Psoas muscle (tissue), 8 donors: ENCODE data around the gene CORIN. TPM values are rescaled to one million over a fixed set of nuclear protein-coding genes. Genes with fewer than 3 reads are reported as not detected.

ENCODE experiments used
- ATAC-seq, 4 donors: fragments of 200-7000 bp; cut with Tn5 transposase; one replicate each; pipeline ENCODE4 v1.9.1; 2020; ENCODE audit warnings: moderate library complexity in 3 of 4, mild to moderate bottlenecking in 2 of 4
- DNase-seq, 2 donors: peaks; one replicate each; pipeline ENCODE4 v3.0.0-alpha.2; 2020
- H3K27ac ChIP-seq: fragments of 200-600 bp; one replicate; pipeline ENCODE4 v1.8.0; 2022
- H3K27me3 ChIP-seq, 3 donors: fragments of 200-600 bp in 1 of 3; one replicate each; pipeline versions ENCODE4 v1.6.1 to v1.8.0; 2013 to 2022; ENCODE audit warnings: low read length in 2 of 3, mild to moderate bottlenecking in 2 of 3, moderate library complexity in 1 of 3; ENCODE audit not compliant: insufficient read depth in 3 of 3
- H3K36me3 ChIP-seq, 2 donors: fragments of 200-600 bp in 1 of 2; one replicate each; pipeline versions ENCODE4 v1.6.1 to v1.8.0; 2013 to 2022; ENCODE audit warnings: low read depth in 1 of 2, mild to moderate bottlenecking in 1 of 2, moderate library complexity in 1 of 2; ENCODE audit not compliant: insufficient read depth in 1 of 2
- H3K4me1 ChIP-seq: fragments of 200-600 bp; one replicate; pipeline ENCODE4 v1.8.0; 2022
- H3K4me3 ChIP-seq: fragments of 200-600 bp; one replicate; pipeline ENCODE4 v1.8.0; 2022; ENCODE audit warnings: mild to moderate bottlenecking
- H3K9me3 ChIP-seq: fragments of 200-600 bp; one replicate; pipeline ENCODE4 v1.8.0; 2022
- WGBS, 3 donors: extraction: QIAGEN DNeasy Blood & Tissue Kit; methylation state at CpG; one replicate each; pipeline versions ENCODE4 v1.1.6 to v1.1.7; 2013; 5-methylcytosine and 5-hydroxymethylcytosine counted together
- intact Hi-C, 2 donors: fragments of 100-400 bp; cut with DNase I; formaldehyde crosslinking; loops; one replicate each; pipeline versions ENCODE4 v1.11.0 to v1.14.2; 2022
- polyA plus RNA-seq, 3 donors: library from polyadenylated mRNA; stranded (reverse); fragments of 200-250 nt; gene quantifications; one replicate each; pipeline ENCODE4 v1.2.3, GENCODE V29; 2013
- total RNA-seq, 4 donors: library from RNA; stranded (reverse); fragmentation: NEBNext Ultra II Directional in 2 of 4; extraction: Animal tissue kit (Norgen Biotek cat#: 25700) in 2 of 4; gene quantifications; one replicate each; pipeline versions ENCODE4 v1.2.1 to v1.2.4, GENCODE V29; 2021 to 2023
- TF ChIP-seq, protein P1 (sequence below): fragments of 200-600 bp; IDR thresholded peaks from one replicate; pipeline ENCODE4 v1.8.0; 2022; ENCODE audit warnings: antibody characterized with exemption
- donor health status: healthy with polysubstance abuse.
- donor health status: DM: no; HTN: no; CAD: no; lungs with moderate emphysema.
- donor health status: Bipolar disorder and iron deficiency.
- donor health status: healthy.
- donor health status: DM: yes; HTN: yes; CAD: no.
- donor health status: DM: no; HTN: no; CAD: no.
- donor health status: DM: no; HTN: no; CAD: no.
- donor health status: DM: yes; HTN: yes; CAD: no.

CORIN gene
- total and polyA plus RNA-seq, 7 donors = 0.03 to 1.3 (median 0.16) TPM; not detected in 1

DNA sequence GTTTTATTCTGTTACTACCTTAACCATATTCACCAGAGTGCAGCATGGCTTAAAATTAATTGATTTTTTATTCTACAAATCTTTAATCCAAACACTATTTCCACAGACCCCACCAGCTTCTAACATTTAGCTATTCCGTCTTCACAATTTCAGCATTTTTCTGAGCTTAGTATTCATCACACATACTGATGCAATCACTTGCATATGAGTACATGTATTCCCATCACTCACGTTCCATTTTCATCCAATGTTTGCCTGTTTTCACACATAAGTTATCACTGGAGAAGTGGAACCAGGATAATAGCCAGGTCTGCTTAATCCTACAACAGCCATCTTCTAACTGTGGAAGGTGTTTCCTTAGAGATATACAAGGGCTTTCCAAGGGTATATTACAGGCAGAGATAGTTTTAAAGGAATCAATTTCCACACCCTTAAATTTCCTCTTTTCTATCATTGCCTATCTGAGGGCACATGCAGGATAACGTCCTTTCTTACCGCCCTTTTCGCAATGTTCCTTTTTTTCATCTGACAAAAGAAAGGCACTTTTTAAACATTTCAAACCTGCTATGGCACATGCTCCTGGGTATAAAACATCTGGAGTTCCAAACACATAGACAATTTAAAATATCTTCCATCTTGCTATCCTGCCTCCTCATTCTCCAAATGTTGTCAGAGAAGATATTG is 115.8 kb downstream of the CORIN start:
- WGBS, 3 donors = 80 to 91% (median 89%) methylated on average over 5 of the region's 5 CpGs
- Histone ChIP-seq H3K4me3 (no peak overlapping the region), H3K9me3 (no peaks in the 10 kb centered on the region), H3K4me1 (no peaks in the 10 kb centered on the region), H3K27me3 (peaks cover 0 to 7% (median 3%) of the 10 kb centered on the region in 3 donors), H3K36me3 (no peaks in the 10 kb centered on the region), H3K27ac (no peak overlapping the region)
- TF ChIP-seq, protein P1, sequence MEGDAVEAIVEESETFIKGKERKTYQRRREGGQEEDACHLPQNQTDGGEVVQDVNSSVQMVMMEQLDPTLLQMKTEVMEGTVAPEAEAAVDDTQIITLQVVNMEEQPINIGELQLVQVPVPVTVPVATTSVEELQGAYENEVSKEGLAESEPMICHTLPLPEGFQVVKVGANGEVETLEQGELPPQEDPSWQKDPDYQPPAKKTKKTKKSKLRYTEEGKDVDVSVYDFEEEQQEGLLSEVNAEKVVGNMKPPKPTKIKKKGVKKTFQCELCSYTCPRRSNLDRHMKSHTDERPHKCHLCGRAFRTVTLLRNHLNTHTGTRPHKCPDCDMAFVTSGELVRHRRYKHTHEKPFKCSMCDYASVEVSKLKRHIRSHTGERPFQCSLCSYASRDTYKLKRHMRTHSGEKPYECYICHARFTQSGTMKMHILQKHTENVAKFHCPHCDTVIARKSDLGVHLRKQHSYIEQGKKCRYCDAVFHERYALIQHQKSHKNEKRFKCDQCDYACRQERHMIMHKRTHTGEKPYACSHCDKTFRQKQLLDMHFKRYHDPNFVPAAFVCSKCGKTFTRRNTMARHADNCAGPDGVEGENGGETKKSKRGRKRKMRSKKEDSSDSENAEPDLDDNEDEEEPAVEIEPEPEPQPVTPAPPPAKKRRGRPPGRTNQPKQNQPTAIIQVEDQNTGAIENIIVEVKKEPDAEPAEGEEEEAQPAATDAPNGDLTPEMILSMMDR = no peak
- DNase-seq = no peak
- ATAC-seq = no peak
- intact Hi-C loops = no loop called here

DNA sequence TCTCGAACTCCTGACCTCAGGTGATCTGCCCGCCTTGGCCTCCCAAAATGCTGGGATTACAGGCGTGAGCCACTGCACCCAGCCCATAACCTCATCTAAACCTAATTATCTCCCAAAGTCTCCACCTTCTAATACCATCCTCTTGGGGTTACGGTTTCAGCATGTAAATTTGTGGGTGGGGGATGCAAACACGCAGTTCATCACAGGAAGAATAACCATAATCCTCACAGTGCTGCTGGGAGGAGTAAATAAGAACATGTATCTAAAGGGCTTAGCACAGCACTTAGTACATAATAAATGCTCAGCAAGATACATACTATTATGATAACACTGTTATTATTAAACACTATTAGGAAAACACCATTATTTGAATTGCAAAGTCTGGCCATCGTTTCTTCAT is 116.4 kb downstream of the CORIN start:
- Histone ChIP-seq H3K9me3 (no peaks in the 10 kb centered on the region), H3K36me3 (no peaks in the 10 kb centered on the region), H3K27me3 (peaks cover 0 to 7% (median 4%) of the 10 kb centered on the region in 3 donors), H3K4me1 (no peaks in the 10 kb centered on the region), H3K4me3 (no peak overlapping the region), H3K27ac (no peak overlapping the region)
- intact Hi-C loops = no loop called here
- no peak for DNase-seq
- no peak for ATAC-seq
- TF ChIP-seq, protein P1 = no peak
- 88 to 91% (median 90%) methylated on average over 6 of the region's 6 CpGs for WGBS, 3 donors

- 84 to 97% (median 90%) methylated on average over 2 of the region's 2 CpGs for WGBS, 3 donors
- no peaks in the 10 kb centered on the region for H3K36me3 ChIP-seq
- TF ChIP-seq, protein P1 = no peak
Measured at GRCh38 chr4:47720787-47721186, 117.1 kb downstream of the CORIN start.

GRCh38 chr4:47719576-47719975 is 118.3 kb downstream of the CORIN start:
- DNase-seq (no peak), ATAC-seq (no peak)
- peaks cover 0 to 7% (median 4%) of the 10 kb centered on the region in 3 donors for H3K27me3 ChIP-seq
- TF ChIP-seq, protein P1 = no peak
- H3K4me3 ChIP-seq = no peak overlapping the region
- intact Hi-C loops = no loop called here
- no peaks in the 10 kb centered on the region for H3K4me1 ChIP-seq
- H3K27ac ChIP-seq = no peak overlapping the region
- no peaks in the 10 kb centered on the region for H3K36me3 ChIP-seq
- 63 to 71% (median 65%) methylated on average over 4 of the region's 4 CpGs for WGBS, 3 donors
- H3K9me3 ChIP-seq = no peaks in the 10 kb centered on the region

More at GRCh38 chr4:47720787-47721186, 117.1 kb downstream of the CORIN start:
- DNase-seq (no peak), ATAC-seq (no peak)
- intact Hi-C loops = no loop called here
- Histone ChIP-seq H3K4me1 (no peaks in the 10 kb centered on the region), H3K27ac (no peak overlapping the region), H3K27me3 (peaks cover 0 to 7% (median 4%) of the 10 kb centered on the region in 3 donors), H3K9me3 (no peaks in the 10 kb centered on the region), H3K4me3 (no peak overlapping the region)

- H3K4me3 ChIP-seq = no peak overlapping the region
- WGBS, 3 donors = 76 to 81% (median 78%) methylated on average over 2 of the region's 2 CpGs
- TF ChIP-seq, protein P1 = no peak
- intact Hi-C loops = no loop called here
- no peak overlapping the region for H3K27ac ChIP-seq
- no peaks in the 10 kb centered on the region for H3K9me3 ChIP-seq
- no peaks in the 10 kb centered on the region for H3K36me3 ChIP-seq
- no peak for ATAC-seq
- no peaks in the 10 kb centered on the region for H3K4me1 ChIP-seq
- H3K27me3 ChIP-seq = peaks cover 0 to 7% (median 4%) of the 10 kb centered on the region in 3 donors
- DNase-seq = no peak
Measured at GRCh38 chr4:47718696-47719095, 119.2 kb downstream of the CORIN start.
